UCSD-AML1 (cell line): Measurements from ENCODE around the gene LGR4.

Source experiments
- DNase-seq: peaks from one replicate; lab custom pipeline; 2025; ENCODE audit not compliant: unreplicated experiment; lab: John Stamatoyannopoulos, UW

LGR4 gene

GRCh38 chr11:27386181-27386845 is 86.3 kb downstream of the LGR4 start:
- DNase-seq, result no peak

GRCh38 chr11:27385245-27385644 is 87.3 kb downstream of the LGR4 start:
- no peak for DNase-seq

- DNase-seq, result no peak
Measured at GRCh38 chr11:27384227-27384626, 88.4 kb downstream of the LGR4 start.

- no peak for DNase-seq
Measured at GRCh38 chr11:27383645-27384044, 88.9 kb downstream of the LGR4 start.

- no peak for DNase-seq
Measured at GRCh38 chr11:27381238-27381666, 91.3 kb downstream of the LGR4 start.

- DNase-seq, result no peak
Measured at GRCh38 chr11:27380771-27381170, 91.8 kb downstream of the LGR4 start.

GRCh38 chr11:27379449-27379848 is 93.1 kb downstream of the LGR4 start:
- DNase-seq, result no peak

GRCh38 chr11:27375370-27375769 is 97.2 kb downstream of the LGR4 start:
- no peak for DNase-seq

GRCh38 chr11:27373856-27374602 is 98.6 kb downstream of the LGR4 start:
- no peak for DNase-seq

GRCh38 chr11:27373392-27373791 is 99.2 kb downstream of the LGR4 start:
- no peak for DNase-seq

GRCh38 chr11:27372164-27372563 is 100.4 kb downstream of the LGR4 start:
- DNase-seq, result no peak

- DNase-seq, result no peak
Measured at GRCh38 chr11:27371489-27371888, 101.1 kb downstream of the LGR4 start.

GRCh38 chr11:27370374-27370773 is 102.2 kb downstream of the LGR4 start:
- no peak for DNase-seq

- no peak for DNase-seq
Measured at GRCh38 chr11:27367881-27368280, 104.7 kb downstream of the LGR4 start.

- DNase-seq, result no peak
Measured at GRCh38 chr11:27363576-27364117, 108.9 kb downstream of the LGR4 start.

GRCh38 chr11:27362749-27363575 is 109.6 kb downstream of the LGR4 start, which contains the start of gene CCDC34:
CCDC34 (minus strand) TSS chr11:27363215; CDS start chr11:27363194, 21 bp downstream.
- DNase-seq, result peak; percentile 91

- no peak for DNase-seq
Measured at GRCh38 chr11:27361649-27362431, 110.8 kb downstream of the LGR4 start.

GRCh38 chr11:27358296-27358695 is 114.3 kb downstream of the LGR4 start:
- DNase-seq, result no peak

GRCh38 chr11:27357250-27357649 is 115.3 kb downstream of the LGR4 start:
- no peak for DNase-seq

GRCh38 chr11:27356624-27357222 is 115.9 kb downstream of the LGR4 start:
- no peak for DNase-seq
